ENCODE data around the gene TNIK. TPM values are rescaled to one million over a fixed set of nuclear protein-coding genes. Genes with fewer than 3 reads are reported as not detected.

Gene TNIK
- total RNA-seq, 1 donor from 2014 or later, result 9.3 TPM

DNA sequence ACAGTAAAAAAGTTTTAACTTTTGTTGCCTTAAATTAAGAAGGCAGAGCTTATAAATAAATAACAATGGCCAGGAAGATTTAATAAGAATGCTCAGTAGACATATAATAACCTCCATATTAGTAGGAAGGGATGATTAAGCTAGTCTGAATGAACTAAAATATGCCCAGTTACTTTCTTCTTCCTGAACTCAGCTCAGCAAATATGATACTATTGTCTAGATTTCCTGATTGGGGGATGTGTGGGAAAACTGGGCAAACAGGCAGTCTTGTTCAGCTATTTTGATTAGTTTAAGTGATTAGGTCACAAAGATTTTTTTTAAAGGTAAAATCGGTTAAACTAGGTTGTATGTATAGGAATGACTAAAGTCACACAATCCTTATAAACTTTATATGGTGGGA, 266.5 kb downstream of the TNIK start:
- Mint-ChIP-seq H3K27ac (no peak overlapping the region), H3K27me3 (ENCODE audit: low read depth) (no peaks in the 10 kb centered on the region), H3K4me1 (peaks cover 11% of the 10 kb centered on the region), H3K4me3 (no peak overlapping the region), H3K9me3 (peaks cover 14% of the 10 kb centered on the region), H3K36me3 (no peaks in the 10 kb centered on the region)
- DNase-seq (ENCODE audit: low spot score in 2 of 2, unreplicated experiment in 2 of 2), result no peak
- TF ChIP-seq, protein P1, sequence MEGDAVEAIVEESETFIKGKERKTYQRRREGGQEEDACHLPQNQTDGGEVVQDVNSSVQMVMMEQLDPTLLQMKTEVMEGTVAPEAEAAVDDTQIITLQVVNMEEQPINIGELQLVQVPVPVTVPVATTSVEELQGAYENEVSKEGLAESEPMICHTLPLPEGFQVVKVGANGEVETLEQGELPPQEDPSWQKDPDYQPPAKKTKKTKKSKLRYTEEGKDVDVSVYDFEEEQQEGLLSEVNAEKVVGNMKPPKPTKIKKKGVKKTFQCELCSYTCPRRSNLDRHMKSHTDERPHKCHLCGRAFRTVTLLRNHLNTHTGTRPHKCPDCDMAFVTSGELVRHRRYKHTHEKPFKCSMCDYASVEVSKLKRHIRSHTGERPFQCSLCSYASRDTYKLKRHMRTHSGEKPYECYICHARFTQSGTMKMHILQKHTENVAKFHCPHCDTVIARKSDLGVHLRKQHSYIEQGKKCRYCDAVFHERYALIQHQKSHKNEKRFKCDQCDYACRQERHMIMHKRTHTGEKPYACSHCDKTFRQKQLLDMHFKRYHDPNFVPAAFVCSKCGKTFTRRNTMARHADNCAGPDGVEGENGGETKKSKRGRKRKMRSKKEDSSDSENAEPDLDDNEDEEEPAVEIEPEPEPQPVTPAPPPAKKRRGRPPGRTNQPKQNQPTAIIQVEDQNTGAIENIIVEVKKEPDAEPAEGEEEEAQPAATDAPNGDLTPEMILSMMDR (IDR thresholded peaks at IDR 0.05; ENCODE audit: unreplicated experiment), result no peak

DNA sequence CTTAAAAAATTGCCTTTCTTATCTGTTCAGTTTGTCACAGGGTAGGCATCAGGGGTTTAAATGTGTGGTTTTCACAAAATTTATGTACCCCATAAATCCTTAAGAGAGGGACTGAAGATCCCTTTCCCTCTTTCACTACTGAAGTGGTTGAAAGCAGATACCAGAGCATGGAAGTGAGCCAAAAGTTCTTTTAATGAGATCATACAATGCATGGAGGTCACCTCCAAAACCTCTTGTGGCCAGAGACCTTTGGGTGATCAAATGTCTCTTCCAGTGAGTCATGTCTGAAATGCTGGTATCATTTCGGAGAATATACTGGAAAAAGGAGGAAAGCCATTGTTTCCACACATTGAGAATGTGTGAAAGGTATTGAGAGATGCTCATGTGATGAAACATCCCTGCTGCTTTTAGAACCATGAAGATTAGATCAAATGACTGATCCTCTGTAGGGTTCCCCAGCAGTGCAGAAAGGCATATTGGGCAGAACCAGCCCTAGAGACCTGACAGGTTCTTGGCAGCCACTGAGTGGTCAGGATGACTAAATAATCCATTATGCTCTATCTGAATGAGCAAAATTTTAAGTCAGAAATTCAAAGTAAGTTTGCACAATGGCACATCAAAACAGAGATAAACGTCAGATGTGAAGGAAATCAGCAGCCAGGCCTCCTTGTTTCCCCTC, 267.9 kb downstream of the TNIK start:
- Mint-ChIP-seq H3K4me3 (no peak overlapping the region), H3K27ac (no peak overlapping the region), H3K4me1 (peaks cover 11% of the 10 kb centered on the region), H3K27me3 (ENCODE audit: low read depth) (no peaks in the 10 kb centered on the region), H3K9me3 (peaks cover 7% of the 10 kb centered on the region), H3K36me3 (no peaks in the 10 kb centered on the region)
- TF ChIP-seq, protein P1 (IDR thresholded peaks at IDR 0.05; ENCODE audit: unreplicated experiment), result no peak
- DNase-seq (ENCODE audit: low spot score in 2 of 2, unreplicated experiment in 2 of 2), result no peak

- H3K4me3 Mint-ChIP-seq, result no peak overlapping the region
- peaks cover 17% of the 10 kb centered on the region for H3K4me1 Mint-ChIP-seq
- no peaks in the 10 kb centered on the region for H3K36me3 Mint-ChIP-seq
- no peak for DNase-seq (ENCODE audit: low spot score in 2 of 2, unreplicated experiment in 2 of 2)
- no peaks in the 10 kb centered on the region for H3K9me3 Mint-ChIP-seq
- no peak overlapping the region for H3K27ac Mint-ChIP-seq
- H3K27me3 Mint-ChIP-seq (ENCODE audit: low read depth), result no peaks in the 10 kb centered on the region
- TF ChIP-seq, protein P1 (IDR thresholded peaks at IDR 0.05; ENCODE audit: unreplicated experiment), result no peak
Measured at GRCh38 chr3:171190668-171191067, 269.5 kb downstream of the TNIK start.

DNA sequence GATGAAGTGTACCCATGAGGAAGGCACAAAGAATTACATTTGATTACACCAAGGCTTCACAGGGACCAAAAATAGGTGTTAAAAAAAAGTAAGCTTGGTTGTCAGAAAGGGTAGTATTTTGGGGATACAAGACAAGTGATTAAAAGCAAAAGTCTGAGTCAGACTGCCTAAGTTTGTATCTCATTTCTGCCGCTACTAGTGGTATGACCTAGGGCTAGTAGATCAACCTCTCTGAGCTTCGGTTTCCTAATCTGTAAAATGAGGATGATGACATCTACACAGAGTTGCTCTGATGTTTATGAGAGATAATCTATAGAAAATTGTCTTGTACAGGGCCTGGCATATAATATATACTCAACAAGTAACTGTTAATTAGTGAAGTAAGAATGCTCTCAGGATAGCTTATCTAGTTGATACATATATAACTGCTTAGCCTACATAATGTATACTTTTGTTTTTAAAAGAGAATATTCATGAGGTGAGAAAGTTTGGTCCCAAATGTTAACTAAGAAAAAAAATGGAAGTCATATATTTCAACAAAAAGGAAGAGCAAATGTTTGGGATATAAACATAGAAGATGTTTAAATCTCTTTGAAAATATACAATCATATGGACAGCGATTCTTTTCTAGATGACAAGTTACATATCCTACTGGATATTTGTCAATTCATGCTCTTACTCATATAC, 270.7 kb downstream of the TNIK start:
- H3K27me3 Mint-ChIP-seq (ENCODE audit: low read depth), result no peaks in the 10 kb centered on the region
- no peak for DNase-seq (ENCODE audit: low spot score in 2 of 2, unreplicated experiment in 2 of 2)
- H3K36me3 Mint-ChIP-seq, result no peaks in the 10 kb centered on the region
- H3K4me1 Mint-ChIP-seq, result peaks cover 17% of the 10 kb centered on the region
- TF ChIP-seq, protein P1 (IDR thresholded peaks at IDR 0.05; ENCODE audit: unreplicated experiment), result no peak
- H3K4me3 Mint-ChIP-seq, result no peak overlapping the region
- no peaks in the 10 kb centered on the region for H3K9me3 Mint-ChIP-seq
- no peak overlapping the region for H3K27ac Mint-ChIP-seq

- Mint-ChIP-seq H3K27me3 (ENCODE audit: low read depth) (no peaks in the 10 kb centered on the region), H3K9me3 (no peaks in the 10 kb centered on the region), H3K4me3 (no peak overlapping the region), H3K4me1 (peaks cover 17% of the 10 kb centered on the region), H3K36me3 (no peaks in the 10 kb centered on the region), H3K27ac (no peak overlapping the region)
- no peak for DNase-seq (ENCODE audit: low spot score in 2 of 2, unreplicated experiment in 2 of 2)
- TF ChIP-seq, protein P1 (IDR thresholded peaks at IDR 0.05; ENCODE audit: unreplicated experiment), result peak; percentile 48
Measured at GRCh38 chr3:171187706-171188290, 272.4 kb downstream of the TNIK start.

Data from mesothelial cell of epicardium (in vitro differentiated cells).